H1 (cell line): Measurements from ENCODE around the gene RETSAT.

Experiments used
- CEBPB ChIP-seq: IDR thresholded peaks from 2 replicates; pipeline ENCODE4 v1.6.1; 2012; ENCODE audit warnings: low read depth, low read length
- POLR2AphosphoS5 ChIP-seq: IDR thresholded peaks from 2 replicates; pipeline ENCODE4 v1.6.1; 2011; ENCODE audit warnings: low read depth, low read length

GRCh38 chr2:85308896-85309555 lies 45.3 kb downstream of the RETSAT start:
- TF ChIP-seq CEBPB (no peak), POLR2AphosphoS5 (0 out of 2 replicates have a peak, but pooled peaks have one; percentile 3)
